Measurements from ENCODE around the gene TM9SF1. TPM values are rescaled to one million over a fixed set of nuclear protein-coding genes. Genes with fewer than 3 reads are reported as not detected.

Gene TM9SF1
- total RNA-seq, 1 donor from 2014 or later: 60.3 TPM

- no peak overlapping the region for H3K4me3 Mint-ChIP-seq (ENCODE audit: unreplicated experiment)
- DNase-seq (ENCODE audit: low spot score): peak; percentile 57
- H3K4me1 Mint-ChIP-seq (ENCODE audit: low read depth): no peaks in the 10 kb centered on the region
- no peaks in the 10 kb centered on the region for H3K9me3 Mint-ChIP-seq (ENCODE audit: low read depth)
- no peaks in the 10 kb centered on the region for H3K27me3 Mint-ChIP-seq (ENCODE audit: low read depth)
- no peak for TF ChIP-seq CTCF (IDR thresholded peaks at IDR 0.05)
- H3K27ac Mint-ChIP-seq (ENCODE audit: unreplicated experiment): no peak overlapping the region
- H3K36me3 Mint-ChIP-seq (ENCODE audit: low read depth): peaks cover 23% of the 10 kb centered on the region
Observed at GRCh38 chr14:24155100-24155499, 40.1 kb downstream of the TM9SF1 start.

- H3K4me3 Mint-ChIP-seq (ENCODE audit: unreplicated experiment): no peak overlapping the region
- no peaks in the 10 kb centered on the region for H3K27me3 Mint-ChIP-seq (ENCODE audit: low read depth)
- no peak overlapping the region for H3K27ac Mint-ChIP-seq (ENCODE audit: unreplicated experiment)
- H3K9me3 Mint-ChIP-seq (ENCODE audit: low read depth): no peaks in the 10 kb centered on the region
- DNase-seq (ENCODE audit: low spot score): peak; percentile 82
- H3K36me3 Mint-ChIP-seq (ENCODE audit: low read depth): peaks cover 20% of the 10 kb centered on the region
- no peak for TF ChIP-seq CTCF (IDR thresholded peaks at IDR 0.05)
- H3K4me1 Mint-ChIP-seq (ENCODE audit: low read depth): peaks cover 17% of the 10 kb centered on the region
Observed at GRCh38 chr14:24151404-24152080, 43.7 kb downstream of the TM9SF1 start.

- H3K4me1 Mint-ChIP-seq (ENCODE audit: low read depth): peaks cover 21% of the 10 kb centered on the region
- no peaks in the 10 kb centered on the region for H3K27me3 Mint-ChIP-seq (ENCODE audit: low read depth)
- H3K9me3 Mint-ChIP-seq (ENCODE audit: low read depth): no peaks in the 10 kb centered on the region
- H3K4me3 Mint-ChIP-seq (ENCODE audit: unreplicated experiment): no peak overlapping the region
- peaks cover 19% of the 10 kb centered on the region for H3K36me3 Mint-ChIP-seq (ENCODE audit: low read depth)
- TF ChIP-seq CTCF (IDR thresholded peaks at IDR 0.05): no peak
- H3K27ac Mint-ChIP-seq (ENCODE audit: unreplicated experiment): no peak overlapping the region
- DNase-seq (ENCODE audit: low spot score): peak; percentile 79
Observed at GRCh38 chr14:24150993-24151392, 44.2 kb downstream of the TM9SF1 start.

GRCh38 chr14:24150567-24150966 lies 44.7 kb downstream of the TM9SF1 start:
- TF ChIP-seq CTCF (IDR thresholded peaks at IDR 0.05): no peak
- Mint-ChIP-seq H3K4me1 (ENCODE audit: low read depth) (peaks cover 26% of the 10 kb centered on the region), H3K4me3 (ENCODE audit: unreplicated experiment) (no peak overlapping the region), H3K9me3 (ENCODE audit: low read depth) (no peaks in the 10 kb centered on the region), H3K36me3 (ENCODE audit: low read depth) (peaks cover 16% of the 10 kb centered on the region), H3K27ac (ENCODE audit: unreplicated experiment) (no peak overlapping the region), H3K27me3 (ENCODE audit: low read depth) (no peaks in the 10 kb centered on the region)
- DNase-seq (ENCODE audit: low spot score): peak; percentile 76

GRCh38 chr14:24150061-24150460 lies 45.2 kb downstream of the TM9SF1 start:
- peak; percentile 83 for DNase-seq (ENCODE audit: low spot score)
- peaks cover 29% of the 10 kb centered on the region for H3K4me1 Mint-ChIP-seq (ENCODE audit: low read depth)
- no peaks in the 10 kb centered on the region for H3K27me3 Mint-ChIP-seq (ENCODE audit: low read depth)
- H3K27ac Mint-ChIP-seq (ENCODE audit: unreplicated experiment): no peak overlapping the region
- no peaks in the 10 kb centered on the region for H3K9me3 Mint-ChIP-seq (ENCODE audit: low read depth)
- no peak overlapping the region for H3K4me3 Mint-ChIP-seq (ENCODE audit: unreplicated experiment)
- no peak for TF ChIP-seq CTCF (IDR thresholded peaks at IDR 0.05)
- peaks cover 13% of the 10 kb centered on the region for H3K36me3 Mint-ChIP-seq (ENCODE audit: low read depth)

Measured in chondrocyte (in vitro differentiated cells).